ENCODE measurements around the gene ZNF546.

- TF ChIP-seq CTCF (conservative IDR thresholded peaks at IDR 0.05; ENCODE audit: low read length) (no peak), EZH2phosphoT487 (IDR thresholded peaks at IDR 0.05; ENCODE audit: borderline replicate concordance, low read depth, low read length) (no peak)
Observed at GRCh38 chr19:39951686-39952085, 45.2 kb upstream of the ZNF546 start.
